GM19468 (cell line): ENCODE data around the gene IMPG2.

Source experiments
- ATAC-seq: cut with Tn5 transposase; IDR thresholded peaks from one replicate; pipeline ENCODE4 v1.9.1; 2021; ENCODE audit warnings: mild to moderate bottlenecking, moderate library complexity, moderate number of reproducible peaks; ENCODE audit not compliant: unreplicated experiment; ENCODE audit errors: extremely low read depth

The IMPG2 gene

DNA sequence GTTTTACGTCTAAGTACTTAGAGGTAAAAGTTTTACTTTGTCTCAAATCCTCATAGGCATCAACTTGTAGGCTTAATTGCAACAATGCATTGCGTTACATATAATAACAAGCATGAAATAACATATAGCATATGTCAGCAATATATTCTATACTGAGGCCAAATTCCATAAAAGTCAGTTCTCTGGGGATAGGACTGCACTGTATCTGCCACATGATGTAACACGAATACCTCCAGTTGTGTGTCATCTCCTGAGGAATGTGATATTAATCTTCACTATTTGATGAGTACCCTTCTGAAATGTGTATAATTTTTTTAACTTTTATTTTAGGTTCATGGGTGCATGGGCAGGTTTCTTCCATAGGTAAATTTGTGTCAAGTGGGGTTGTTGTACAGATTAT is 126.4 kb downstream of the IMPG2 start:
- no peak for ATAC-seq

- ATAC-seq, result no peak
Measured at GRCh38 chr3:101189796-101190195, 130.6 kb downstream of the IMPG2 start.

GRCh38 chr3:101189176-101189575 is 131.2 kb downstream of the IMPG2 start:
- ATAC-seq, result no peak

DNA sequence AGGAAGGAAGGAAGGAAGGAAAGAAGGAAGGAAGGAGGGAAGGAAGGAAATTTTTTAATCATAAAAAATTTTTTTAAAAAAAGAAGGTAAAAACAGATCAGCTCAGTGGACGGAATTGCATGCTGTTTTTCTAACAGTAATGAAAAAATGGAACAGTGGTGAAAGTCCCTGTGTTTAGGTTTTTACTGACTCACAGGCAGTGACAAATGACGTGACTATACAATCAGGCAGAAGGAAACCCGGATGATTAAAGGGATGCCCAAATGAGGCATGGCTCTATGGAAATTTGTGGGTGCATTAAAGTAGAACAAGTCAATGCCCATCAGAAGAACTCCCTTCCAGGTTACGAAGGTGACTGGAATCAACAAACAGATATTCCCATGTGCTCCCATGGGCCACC is 135.0 kb downstream of the IMPG2 start:
- ATAC-seq, result no peak

GRCh38 chr3:101184111-101184510 is 136.3 kb downstream of the IMPG2 start:
- no peak for ATAC-seq

GRCh38 chr3:101183151-101183550 is 137.2 kb downstream of the IMPG2 start:
- ATAC-seq, result no peak

DNA sequence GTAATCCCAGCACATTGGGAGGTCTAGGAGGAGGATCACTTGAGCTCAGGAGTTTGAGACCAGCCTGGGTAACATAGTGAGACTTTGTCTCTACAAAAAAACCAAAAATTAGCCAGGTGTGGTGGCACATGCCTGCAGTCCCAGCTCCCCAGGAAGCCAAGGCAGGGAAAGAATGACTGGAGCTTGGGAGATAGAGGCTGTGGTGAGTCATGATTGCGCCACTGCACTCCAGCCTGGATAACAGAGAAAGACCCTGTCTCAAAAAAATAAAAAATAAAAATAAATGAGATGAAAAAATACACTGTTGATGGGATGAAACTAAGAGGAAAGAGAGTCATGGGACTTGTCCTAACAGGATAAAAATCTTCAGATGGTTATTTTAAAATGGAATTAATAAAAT is 137.6 kb downstream of the IMPG2 start:
- no peak for ATAC-seq

DNA sequence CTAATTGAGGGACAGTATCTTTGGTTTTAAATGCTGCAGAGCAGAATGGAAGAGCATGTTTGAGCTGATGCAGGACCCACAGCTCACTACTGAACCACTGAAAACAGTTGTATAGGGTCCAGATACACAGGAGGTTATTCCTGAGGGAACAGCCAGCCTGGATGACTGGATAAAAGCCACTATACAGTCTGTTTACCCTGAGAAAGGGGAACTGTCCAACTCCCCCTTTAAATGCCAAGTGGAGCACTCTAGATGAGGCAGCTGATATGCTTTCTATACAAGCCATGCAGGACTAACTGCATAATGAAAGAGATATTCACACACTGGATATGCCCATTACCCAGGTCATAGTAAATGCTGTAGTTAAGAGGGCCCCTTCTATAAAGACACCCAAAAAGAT is 138.6 kb downstream of the IMPG2 start:
- ATAC-seq, result no peak

- ATAC-seq, result no peak
Measured at GRCh38 chr3:101179637-101180036, 140.7 kb downstream of the IMPG2 start.

DNA sequence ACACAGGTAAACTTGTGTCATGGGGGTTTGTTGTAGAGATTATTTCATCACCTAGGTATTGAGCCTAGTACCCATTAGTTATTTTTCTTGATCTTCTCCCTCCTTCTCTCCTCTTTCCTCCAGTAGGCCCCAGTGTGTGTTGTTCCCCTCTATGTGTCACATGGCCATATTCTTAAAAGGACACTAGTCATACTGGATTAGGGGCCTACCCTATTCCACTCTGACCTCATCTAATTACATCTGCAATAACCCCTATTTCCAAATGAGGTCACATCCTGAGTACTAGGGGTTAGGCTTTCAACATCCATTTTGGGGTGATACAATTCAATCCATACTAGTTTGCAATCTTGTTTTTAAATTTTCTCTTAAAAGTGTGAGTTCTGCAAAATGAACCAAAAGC is 142.8 kb downstream of the IMPG2 start:
- no peak for ATAC-seq
